ENCODE data around the gene WFDC10B.
"Not testable (repeated sequence)": the region's sequence is repeated elsewhere in the genome, so short reads cannot be mapped to it uniquely, and the experiment has no call there.

WFDC10B gene

GRCh38 chr20:45646875-45647274, 57.9 kb downstream of the WFDC10B start:
- DNase-seq, result no peak

DNA sequence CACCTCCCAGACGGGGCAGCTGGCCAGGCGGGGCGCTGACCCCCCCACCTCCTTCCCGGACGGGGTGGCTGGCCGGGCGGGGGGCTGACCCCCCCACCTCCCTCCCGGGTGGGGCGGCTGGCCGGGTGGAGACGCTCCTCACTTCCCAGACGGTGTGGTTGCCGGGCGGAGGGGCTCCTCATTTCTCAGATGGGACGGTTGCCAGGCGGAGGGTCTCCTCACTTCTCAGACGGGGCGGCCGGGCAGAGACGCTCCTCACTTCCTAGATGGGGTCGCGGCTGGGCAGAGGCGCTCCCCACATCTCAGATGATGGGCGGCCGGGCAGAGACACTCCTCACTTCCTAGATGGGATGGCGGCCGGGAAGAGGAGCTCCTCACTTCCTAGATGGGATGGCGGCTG, 59.0 kb downstream of the WFDC10B start:
- DNase-seq, result not testable (repeated sequence)

DNA sequence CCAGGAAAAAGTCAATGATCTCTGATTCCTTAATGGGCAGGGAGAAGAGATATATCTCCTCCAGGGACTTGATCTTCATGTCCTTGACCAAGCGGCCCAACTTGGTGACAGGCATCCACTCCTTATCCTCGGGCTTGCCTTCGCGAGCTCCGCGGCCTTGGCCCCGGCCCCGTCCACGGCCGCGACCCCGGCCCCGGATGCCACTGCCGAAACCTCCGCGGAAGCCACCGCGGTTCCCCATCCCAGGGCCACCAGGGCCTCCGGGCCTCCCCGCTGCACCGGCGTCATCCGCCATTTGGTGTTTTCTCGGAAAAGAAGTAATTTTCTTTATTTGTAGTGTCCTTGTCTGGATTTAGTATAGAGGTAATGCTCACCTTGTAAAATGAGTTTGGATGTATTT, 63.7 kb downstream of the WFDC10B start:
- not testable (repeated sequence) for DNase-seq

- DNase-seq, result no peak
Observed at GRCh38 chr20:45639687-45640086, 65.1 kb downstream of the WFDC10B start.

- no peak for DNase-seq
Observed at GRCh38 chr20:45636513-45636912, 68.3 kb downstream of the WFDC10B start.
